GM10266 (cell line): ENCODE data around the gene SMG6.
A peak's percentile ranks its signal among the peaks of the same experiment; 100 is the strongest.

Experiments
- DNase-seq: peaks from one replicate; pipeline ENCODE4 v3.0.0; 2012; ENCODE audit errors: extremely low spot score
- CTCF ChIP-seq: IDR thresholded peaks from 2 replicates; pipeline ENCODE4 v1.5.1; 2012; ENCODE audit warnings: mild to moderate bottlenecking, low read depth; ENCODE audit not compliant: control insufficient read depth, insufficient read depth; ENCODE audit errors: missing control alignments

SMG6 gene

GRCh38 chr17:2283302-2283701, 20.3 kb downstream of the SMG6 start:
- TF ChIP-seq CTCF: no peak

GRCh38 chr17:2282297-2282873, 21.2 kb downstream of the SMG6 start:
- TF ChIP-seq CTCF: peak; percentile 53
- peak; percentile 56 for DNase-seq

More at GRCh38 chr17:2283302-2283701, 20.3 kb downstream of the SMG6 start:
- DNase-seq: no peak

GRCh38 chr17:2279707-2280106, 23.9 kb downstream of the SMG6 start:
- no peak for DNase-seq
- TF ChIP-seq CTCF: no peak

GRCh38 chr17:2277429-2278170, 26.0 kb downstream of the SMG6 start:
- no peak for DNase-seq
- TF ChIP-seq CTCF: no peak

GRCh38 chr17:2275722-2276121, 27.9 kb downstream of the SMG6 start:
- no peak for TF ChIP-seq CTCF
- no peak for DNase-seq

GRCh38 chr17:2274414-2274813, 29.2 kb downstream of the SMG6 start:
- no peak for DNase-seq
- no peak for TF ChIP-seq CTCF
